HCT116 (cell line): Measurements from ENCODE around the gene PTPN4. TPM values are rescaled to one million over a fixed set of nuclear protein-coding genes. Genes with fewer than 3 reads are reported as not detected.

Experiments
- ATAC-seq: fragments of 200-7000 bp; cut with Tn5 transposase; 2 replicates; pipeline ENCODE4 v1.9.1; 2020; ENCODE audit warnings: mild to moderate bottlenecking, moderate library complexity
- BruUV-seq: library from RNA; stranded (reverse); fragments of 400-500 nt; replicated peaks from 2 replicates; lab custom pipeline; 2021; lab: Mats Ljungman, UMichigan
- CTCF ChIA-PET: fragments of 300-600 bp; sonication (Branson Sonifier 250); formaldehyde crosslinking; loops from one replicate; lab custom pipeline; 2021; ENCODE audit warnings: antibody characterized with exemption; lab: Charles Lee
- POLR2A ChIA-PET: fragments of 300-600, 350-600 bp; sonication (Branson Sonifier 250); formaldehyde crosslinking; loops from one replicate; lab custom pipeline; 2021; ENCODE audit warnings: antibody characterized with exemption; lab: Charles Lee
- RAD21 ChIA-PET, 2 experiments: fragments of 300-600 bp; sonication (Branson Sonifier 250); formaldehyde crosslinking; loops; one replicate each; lab custom pipeline; 2023; ENCODE audit warnings: low total read pairs in 2 of 2; ENCODE audit not compliant: uncharacterized antibody in 2 of 2, unreplicated experiment in 2 of 2, low non-redundant PET in 1 of 2; lab: Charles Lee
- DNase-seq: peaks from one replicate; pipeline ENCODE4 v3.0.0-alpha.2; 2010; ENCODE audit warnings: low read depth, low spot score
- H2AFZ ChIP-seq: fragments of 200-600 bp; shearing (Covaris generic), sonication (generic); 2 replicates; pipeline ENCODE4 v1.6.1; 2017; ENCODE audit warnings: low read depth, mixed run types, mixed read lengths, antibody characterized with exemption, low read length; ENCODE audit not compliant: poor library complexity, severe bottlenecking
- H3K27ac ChIP-seq: 2 replicates; pipeline ENCODE4 v1.5.1; 2012; ENCODE audit warnings: low read depth, low read length
- H3K27me3 ChIP-seq: fragments of 200-600 bp; sonication (generic); 2 replicates; pipeline ENCODE4 v1.6.1; 2016; ENCODE audit warnings: mixed run types, low read length, mixed read lengths; ENCODE audit not compliant: insufficient read depth
- H3K36me3 ChIP-seq, 2 experiments: fragments of 200-500 bp in 1 of 2; fragments of 200-600 bp in 1 of 2; sonication (Bioruptor generic) in 1 of 2; sonication (generic) in 1 of 2; 2 replicates each; pipeline versions ENCODE4 v1.5.1 to v1.6.1; 2014 to 2016; ENCODE audit warnings: low read length in 2 of 2, inconsistent platforms in 1 of 2, mixed read lengths in 1 of 2, mixed run types in 1 of 2; ENCODE audit not compliant: insufficient read depth in 2 of 2, control insufficient read depth in 1 of 2
- H3K4me1 ChIP-seq, 2 experiments: fragments of 200-600 bp in 1 of 2; sonication (generic) in 1 of 2; 2 replicates each; pipeline versions ENCODE4 v1.5.1 to v1.6.1; 2012 to 2017; ENCODE audit warnings: low read length in 2 of 2, inconsistent platforms in 1 of 2, mild to moderate bottlenecking in 1 of 2, mixed read lengths in 1 of 2, mixed run types in 1 of 2, moderate library complexity in 1 of 2; ENCODE audit not compliant: insufficient read depth in 2 of 2, control insufficient read depth in 1 of 2
- H3K4me2 ChIP-seq: fragments of 200-600 bp; sonication (generic); 2 replicates; pipeline ENCODE4 v1.6.1; 2017; ENCODE audit warnings: mixed run types, low read length, mixed read lengths
- H3K4me3 ChIP-seq, 2 experiments: fragments of 200-600 bp in 1 of 2; sonication (generic) in 1 of 2; replicated peaks in 1 of 2; 2 replicates each; pipeline ENCODE4 v1.5.1; 2011 to 2016; ENCODE audit warnings: low read length in 2 of 2, control low read depth in 1 of 2, low read depth in 1 of 2, mild to moderate bottlenecking in 1 of 2, mixed read lengths in 1 of 2, mixed run types in 1 of 2
- H3K79me2 ChIP-seq: fragments of 200-600 bp; sonication (generic); 2 replicates; pipeline ENCODE4 v1.6.1; 2017; ENCODE audit warnings: mild to moderate bottlenecking, mixed run types, low read length, moderate library complexity, mixed read lengths; ENCODE audit not compliant: insufficient read depth
- H3K9ac ChIP-seq: fragments of 200-600 bp; sonication (generic); 2 replicates; pipeline ENCODE4 v1.6.1; 2016; ENCODE audit warnings: low read length, mixed read lengths
- H3K9me2 ChIP-seq: fragments of 200-600 bp; sonication (generic), shearing (Covaris generic); 2 replicates; pipeline ENCODE4 v1.6.1; 2017; ENCODE audit warnings: mixed run types, mild to moderate bottlenecking, moderate library complexity; ENCODE audit not compliant: insufficient read depth
- H3K9me3 ChIP-seq, 2 experiments: fragments of 200-500 bp in 1 of 2; fragments of 200-600 bp in 1 of 2; sonication (Bioruptor generic) in 1 of 2; sonication (generic) in 1 of 2; 2 replicates each; pipeline ENCODE4 v1.6.1; 2014 to 2017; ENCODE audit warnings: low read length in 2 of 2, mixed read lengths in 2 of 2, inconsistent platforms in 1 of 2, low read depth in 1 of 2, mild to moderate bottlenecking in 1 of 2, mixed run types in 1 of 2, moderate library complexity in 1 of 2; ENCODE audit not compliant: control insufficient read depth in 1 of 2, insufficient read depth in 1 of 2
- H4K20me1 ChIP-seq: fragments of 200-600 bp; sonication (generic), shearing (Covaris generic); 2 replicates; pipeline ENCODE4 v1.6.1; 2017; ENCODE audit warnings: mixed run types, mild to moderate bottlenecking, moderate library complexity; ENCODE audit not compliant: insufficient read depth
- ATF3 ChIP-seq: IDR thresholded peaks from 2 replicates; pipeline ENCODE4 v1.6.1; 2012
- CBX3 ChIP-seq: IDR thresholded peaks from 2 replicates; pipeline ENCODE4 v1.6.1; 2012; ENCODE audit warnings: low read depth
- CTCF ChIP-seq, 3 experiments: fragments of 200-600 bp in 1 of 3; sonication (generic) in 1 of 3; IDR thresholded peaks in 2 of 3; conservative IDR thresholded peaks in 1 of 3; 2 replicates each; pipeline ENCODE4 v1.5.1; 2012 to 2017; ENCODE audit warnings: low read depth in 2 of 3, low read length in 2 of 3, antibody characterized with exemption in 1 of 3, borderline replicate concordance in 1 of 3, control low read depth in 1 of 3, mild to moderate bottlenecking in 1 of 3, mixed read lengths in 1 of 3, mixed run types in 1 of 3, moderate library complexity in 1 of 3; ENCODE audit not compliant: insufficient read depth in 1 of 3
- EGR1 ChIP-seq: IDR thresholded peaks from 2 replicates; pipeline ENCODE4 v1.6.1; 2012; ENCODE audit warnings: low read depth
- ELF1 ChIP-seq: IDR thresholded peaks from 2 replicates; pipeline ENCODE4 v1.6.1; 2012; ENCODE audit warnings: low read depth, borderline replicate concordance
- EZH2 ChIP-seq: fragments of 200-600 bp; sonication (generic); IDR thresholded peaks from 2 replicates; pipeline ENCODE4 v1.6.1; 2017; ENCODE audit warnings: antibody characterized with exemption, mixed run types
- EZH2phosphoT487 ChIP-seq: fragments of 200-600 bp; IDR thresholded peaks from 2 replicates; pipeline ENCODE4 v1.6.1; 2018; ENCODE audit warnings: antibody characterized with exemption, borderline replicate concordance
- FOSL1 ChIP-seq: IDR thresholded peaks from 2 replicates; pipeline ENCODE4 v1.6.1; 2012; ENCODE audit warnings: low read depth
- MAX ChIP-seq: IDR thresholded peaks from 2 replicates; pipeline ENCODE4 v1.6.1; 2012
- POLR2AphosphoS5 ChIP-seq: IDR thresholded peaks from 2 replicates; pipeline ENCODE4 v1.6.1; 2011; ENCODE audit warnings: mild to moderate bottlenecking, low read depth, low read length, moderate library complexity
- RAD21 ChIP-seq: IDR thresholded peaks from 2 replicates; pipeline ENCODE4 v1.6.1; 2012; ENCODE audit warnings: low read depth, mild to moderate bottlenecking
- REST ChIP-seq: IDR thresholded peaks from 2 replicates; pipeline ENCODE4 v1.6.1; 2012; ENCODE audit warnings: low read depth
- SP1 ChIP-seq: IDR thresholded peaks from 2 replicates; pipeline ENCODE4 v1.6.1; 2012; ENCODE audit warnings: low read depth
- TCF7L2 ChIP-seq: IDR thresholded peaks from 2 replicates; pipeline ENCODE4 v1.7.0; 2011; ENCODE audit warnings: borderline replicate concordance, inconsistent platforms; ENCODE audit not compliant: insufficient read depth, insufficient read length; ENCODE audit errors: extremely low read depth
- YY1 ChIP-seq: IDR thresholded peaks from 2 replicates; pipeline ENCODE4 v1.6.1; 2011; ENCODE audit warnings: low read length, low read depth, moderate library complexity, mild to moderate bottlenecking; ENCODE audit not compliant: insufficient replicate concordance; ENCODE audit errors: extremely low read depth
- ZFX ChIP-seq: fragments of 450-650 bp; IDR thresholded peaks from 2 replicates; pipeline ENCODE4 v1.6.1; 2017
- ZNF274 ChIP-seq: fragments of 200-500 bp; sonication (Bioruptor generic); IDR thresholded peaks from 2 replicates; pipeline ENCODE4 v1.6.1; 2014; ENCODE audit warnings: mild to moderate bottlenecking, low read depth, low read length, inconsistent platforms
- intact Hi-C: fragments of 100-400 bp; cut with micrococcal nuclease; formaldehyde crosslinking; loops from 2 replicates; pipeline ENCODE4 v1.10.0; 2022
- total RNA-seq: library from RNA; stranded (reverse); gene quantifications from one replicate; pipeline ENCODE4 v1.2.1, GENCODE V29; 2021; ENCODE audit not compliant: unreplicated experiment

PTPN4 gene
- total RNA-seq, 1 experiment from 2014 or later = 38.4 TPM

GRCh38 chr2:120018549-120018948 is 258.8 kb downstream of the PTPN4 start (continued):
- TF ChIP-seq MAX (no peak), TCF7L2 (no peak), RAD21 (no peak), FOSL1 (no peak), CTCF (IDR thresholded peaks at IDR 0.05 in 2 of 3, conservative IDR thresholded peaks at IDR 0.05 in 1 of 3; ENCODE audit: borderline replicate concordance in 1 of 3, insufficient read depth in 1 of 3, low read depth in 2 of 3, low read length in 2 of 3) (no peak)

GRCh38 chr2:120020554-120020953 is 260.8 kb downstream of the PTPN4 start:
- BruUV-seq = no TSS peak
- ATAC-seq = no peak
- no peak overlapping the region for H2AFZ ChIP-seq
- RAD21 ChIA-PET = interaction anchor here in 1 of 2 experiments (1.2 kb wide), 1 partner anchor 317 kb away, joined by 4 read pairs; no protein-coding TSS in a partner anchor
- H3K36me3 ChIP-seq = no peaks in the 10 kb centered on the region
- no peaks in the 10 kb centered on the region for H3K9me2 ChIP-seq
- H3K9ac ChIP-seq = no peak overlapping the region
- no peaks in the 10 kb centered on the region for H3K4me1 ChIP-seq
- H3K79me2 ChIP-seq = peaks cover 14% of the 10 kb centered on the region
- no peak overlapping the region for H3K4me2 ChIP-seq
- no peak overlapping the region for H3K4me3 ChIP-seq
- no peak for DNase-seq
- no peak overlapping the region for H3K27ac ChIP-seq
- H3K27me3 ChIP-seq = no peaks in the 10 kb centered on the region
- intact Hi-C loops = no loop called here
- 0 out of 4 replicates have a peak, but pooled peaks cover 0 to 3% of the 10 kb centered on the region in 2 experiments for H3K9me3 ChIP-seq
- CTCF ChIA-PET = no interaction called here
- POLR2A ChIA-PET = no interaction called here
- H4K20me1 ChIP-seq = no peaks in the 10 kb centered on the region
- no peak for TF ChIP-seq POLR2AphosphoS5
- no peak for TF ChIP-seq YY1
- no peak for TF ChIP-seq ZFX
- TF ChIP-seq CBX3 = no peak
- no peak for TF ChIP-seq ELF1
- TF ChIP-seq EZH2 = no peak
- no peak for TF ChIP-seq REST
- TF ChIP-seq MAX = no peak
- no peak for TF ChIP-seq CTCF (IDR thresholded peaks at IDR 0.05 in 2 of 3, conservative IDR thresholded peaks at IDR 0.05 in 1 of 3; ENCODE audit: borderline replicate concordance in 1 of 3, insufficient read depth in 1 of 3, low read depth in 2 of 3, low read length in 2 of 3)
- no peak for TF ChIP-seq EZH2phosphoT487
- no peak for TF ChIP-seq ZNF274
- TF ChIP-seq ATF3 = no peak
- no peak for TF ChIP-seq TCF7L2
- TF ChIP-seq EGR1 = no peak
- TF ChIP-seq SP1 = no peak
